GM23338 (cell line): ENCODE data around the gene RSBN1L. TPM values are rescaled to one million over a fixed set of nuclear protein-coding genes. Genes with fewer than 3 reads are reported as not detected.

Experiments
- ATAC-seq: fragments of 200-7000 bp; cut with Tn5 transposase; 3 replicates; pipeline ENCODE4 v1.9.1; 2020
- DNase-seq: peaks from one replicate; pipeline ENCODE4 v3.0.0-alpha.2; 2015; ENCODE audit warnings: low spot score
- H2AFZ ChIP-seq: fragments of 200-600 bp; sonication (generic); 2 replicates; pipeline ENCODE4 v1.8.0; 2016; ENCODE audit warnings: antibody characterized with exemption, mild to moderate bottlenecking, moderate library complexity
- H3F3A ChIP-seq: fragments of 200-600 bp; sonication (generic); replicated peaks from 2 replicates; pipeline ENCODE4 v1.8.0; 2017; ENCODE audit warnings: antibody characterized with exemption, mixed run types, low read depth
- H3K27ac ChIP-seq: fragments of 200-600 bp; sonication (generic); 2 replicates; pipeline ENCODE4 v1.6.1; 2016; ENCODE audit warnings: low read depth
- H3K27me3 ChIP-seq: fragments of 200-600 bp; sonication (generic); 2 replicates; pipeline ENCODE4 v1.8.0; 2016; ENCODE audit warnings: mild to moderate bottlenecking, mixed run types, moderate library complexity; ENCODE audit not compliant: insufficient read depth
- H3K36me3 ChIP-seq: fragments of 200-600 bp; sonication (generic); 2 replicates; pipeline ENCODE4 v1.8.0; 2016; ENCODE audit warnings: mild to moderate bottlenecking; ENCODE audit not compliant: insufficient read depth
- H3K4me1 ChIP-seq: fragments of 200-600 bp; sonication (generic); 2 replicates; pipeline ENCODE4 v1.8.0; 2016; ENCODE audit warnings: mild to moderate bottlenecking, moderate library complexity; ENCODE audit not compliant: insufficient read depth
- H3K4me2 ChIP-seq: fragments of 200-600 bp; sonication (generic); 2 replicates; pipeline ENCODE4 v1.7.1; 2017; ENCODE audit warnings: mixed run types
- H3K4me3 ChIP-seq: fragments of 200-600 bp; sonication (generic); 2 replicates; pipeline ENCODE4 v1.6.1; 2016; ENCODE audit warnings: mixed run types
- H3K79me2 ChIP-seq: fragments of 200-600 bp; sonication (generic); replicated peaks from 2 replicates; pipeline ENCODE4 v1.8.0; 2017; ENCODE audit warnings: mild to moderate bottlenecking; ENCODE audit not compliant: insufficient read depth
- H3K9me2 ChIP-seq: fragments of 200-600 bp; sonication (generic); 2 replicates; pipeline ENCODE4 v1.8.0; 2017; ENCODE audit not compliant: insufficient read depth
- H4K20me1 ChIP-seq: fragments of 200-600 bp; sonication (generic); replicated peaks from 2 replicates; pipeline ENCODE4 v1.8.0; 2017; ENCODE audit warnings: mild to moderate bottlenecking; ENCODE audit not compliant: insufficient read depth
- H3K27ac Mint-ChIP-seq: 2 replicates; pipeline ENCODE4 v1.8.0; 2020; ENCODE audit warnings: inconsistent platforms, mild to moderate bottlenecking, moderate library complexity, mixed read lengths
- H3K27me3 Mint-ChIP-seq: 3 replicates; pipeline ENCODE4 v1.8.0; 2022; ENCODE audit warnings: low read depth, mild to moderate bottlenecking, moderate library complexity, mixed read lengths, inconsistent platforms; ENCODE audit not compliant: insufficient read depth, poor library complexity
- H3K36me3 Mint-ChIP-seq: 3 replicates; pipeline ENCODE4 v1.8.0; 2021; ENCODE audit warnings: low read depth, mild to moderate bottlenecking, inconsistent platforms, moderate library complexity, mixed read lengths
- H3K4me1 Mint-ChIP-seq: 3 replicates; pipeline ENCODE4 v1.8.0; 2020; ENCODE audit warnings: mild to moderate bottlenecking, inconsistent platforms, mixed read lengths
- H3K4me3 Mint-ChIP-seq: 3 replicates; pipeline ENCODE4 v1.8.0; 2021; ENCODE audit warnings: moderate library complexity, mild to moderate bottlenecking, inconsistent platforms, mixed read lengths
- H3K9me3 Mint-ChIP-seq: 3 replicates; pipeline ENCODE4 v1.8.0; 2020; ENCODE audit warnings: moderate library complexity, mild to moderate bottlenecking, inconsistent platforms, mixed read lengths
- CREB1 ChIP-seq: fragments of 250-450 bp; sonication (Bioruptor Pico); IDR thresholded peaks from 2 replicates; pipeline ENCODE4 v1.5.0; 2020; ENCODE audit warnings: low read depth, mild to moderate bottlenecking, moderate library complexity
- CTCF ChIP-seq, 2 experiments: fragments of 200-600 bp in 1 of 2; sonication (generic) in 1 of 2; conservative IDR thresholded peaks; 2 replicates each; pipeline versions ENCODE4 v1.5.1 to v1.6.1; 2016 to 2017; ENCODE audit warnings: antibody characterized with exemption in 2 of 2, low read depth in 2 of 2, mild to moderate bottlenecking in 2 of 2, moderate library complexity in 1 of 2
- ETS1 ChIP-seq: IDR thresholded peaks from 2 replicates; pipeline ENCODE4 v1.6.1; 2016; ENCODE audit warnings: antibody characterized with exemption
- EZH2 ChIP-seq: fragments of 200-600 bp; sonication (generic); IDR thresholded peaks from one replicate; pipeline ENCODE4 v1.8.0; 2017; ENCODE audit warnings: antibody characterized with exemption, mild to moderate bottlenecking, low read depth; ENCODE audit not compliant: unreplicated experiment
- EZH2phosphoT487 ChIP-seq: fragments of 200-600 bp; sonication (generic); IDR thresholded peaks from one replicate; pipeline ENCODE4 v1.8.1; 2018; ENCODE audit warnings: antibody characterized with exemption; ENCODE audit not compliant: unreplicated experiment
- JUNB ChIP-seq: IDR thresholded peaks from one replicate; pipeline ENCODE4 v1.6.1; 2016; ENCODE audit warnings: antibody characterized with exemption; ENCODE audit not compliant: unreplicated experiment
- NANOG ChIP-seq: IDR thresholded peaks from 2 replicates; pipeline ENCODE4 v1.6.1; 2016; ENCODE audit warnings: antibody characterized with exemption, borderline replicate concordance
- POLR2AphosphoS5 ChIP-seq: IDR thresholded peaks from 2 replicates; pipeline ENCODE4 v1.6.1; 2016; ENCODE audit warnings: antibody characterized with exemption, low read depth
- REST ChIP-seq: IDR thresholded peaks from one replicate; pipeline ENCODE4 v1.6.1; 2018; ENCODE audit warnings: antibody characterized with exemption; ENCODE audit not compliant: unreplicated experiment
- STAT1 ChIP-seq: IDR thresholded peaks from one replicate; pipeline ENCODE4 v1.6.1; 2016; ENCODE audit warnings: antibody characterized with exemption; ENCODE audit not compliant: unreplicated experiment
- ZNF114 ChIP-seq: fragments of 250-450 bp; sonication (Bioruptor Pico); IDR thresholded peaks from 2 replicates; pipeline ENCODE4 v1.5.0; 2020; ENCODE audit warnings: mild to moderate bottlenecking, moderate library complexity
- ZNF331 ChIP-seq: fragments of 250-450 bp; sonication (Bioruptor Pico); IDR thresholded peaks from 2 replicates; pipeline ENCODE4 v1.5.0; 2020; ENCODE audit warnings: low read depth, mild to moderate bottlenecking, moderate library complexity
- ZNF462 ChIP-seq: fragments of 250-450 bp; sonication (Bioruptor Pico); IDR thresholded peaks from 2 replicates; pipeline ENCODE4 v1.5.0; 2020; ENCODE audit warnings: mild to moderate bottlenecking, moderate library complexity
- polyA plus RNA-seq: library from polyadenylated mRNA; unstranded; fragments of >200 nt; fragmentation: Nextera tagmentation; extraction: Ambion mirVana; gene quantifications from 2 replicates; pipeline ENCODE4 v1.2.1, GENCODE V29; 2016
- total RNA-seq: library from RNA; depleted of rRNA; stranded (reverse); fragments of >200 nt; shearing (Covaris generic); gene quantifications from 2 replicates; pipeline ENCODE4 v1.2.3, GENCODE V29; 2014

The RSBN1L gene
- total and polyA plus RNA-seq, 2 experiments from 2014 or later, result 9.7 to 19.7 TPM

- H3K27ac Mint-ChIP-seq, result no peak overlapping the region
Measured at GRCh38 chr7:77710861-77711260, 14.6 kb downstream of the RSBN1L start.

More at GRCh38 chr7:77710861-77711260, 14.6 kb downstream of the RSBN1L start:
- Mint-ChIP-seq H3K27me3 (no peaks in the 10 kb centered on the region), H3K4me1 (peaks cover 4% of the 10 kb centered on the region; the same call in 1 of the 3 replicates), H3K9me3 (no peaks in the 10 kb centered on the region; the same call in 2 of the 3 replicates), H3K4me3 (no peak overlapping the region), H3K36me3 (peaks cover 5% of the 10 kb centered on the region; the same call in 1 of the 3 replicates)
- H3K36me3 ChIP-seq, result no peaks in the 10 kb centered on the region
- TF ChIP-seq ETS1 (no peak), ZNF331 (no peak), REST (no peak), EZH2 (no peak), CREB1 (CRISPR knock-in tag) (no peak), NANOG (no peak), EZH2phosphoT487 (no peak), ZNF462 (no peak), STAT1 (no peak), ZNF114 (CRISPR knock-in tag) (no peak), POLR2AphosphoS5 (no peak), CTCF (conservative IDR thresholded peaks at IDR 0.05; ENCODE audit: low read depth in 2 of 2) (no peak), JUNB (no peak)
- no peaks in the 10 kb centered on the region for H3K4me1 ChIP-seq
- DNase-seq (no peak), ATAC-seq (no peak)
- H2AFZ ChIP-seq, result no peak overlapping the region
- H3K79me2 ChIP-seq, result peaks cover 100% of the 10 kb centered on the region
- peaks cover 26% of the 10 kb centered on the region for H4K20me1 ChIP-seq
- no peak overlapping the region for H3K4me3 ChIP-seq
- no peak overlapping the region for H3K4me2 ChIP-seq
- no peaks in the 10 kb centered on the region for H3F3A ChIP-seq
- H3K27ac ChIP-seq, result no peak overlapping the region
- H3K9me2 ChIP-seq, result no peaks in the 10 kb centered on the region
- H3K27me3 ChIP-seq, result no peaks in the 10 kb centered on the region
